H1 (cell line): Measurements from ENCODE around the gene KLK1. TPM values are rescaled to one million over a fixed set of nuclear protein-coding genes. Genes with fewer than 3 reads are reported as not detected.

Source experiments
- CTCF ChIA-PET: fragments of 300-600 bp; sonication (Branson Sonifier 250); formaldehyde crosslinking; loops from one replicate; lab custom pipeline; 2021; ENCODE audit not compliant: partially characterized antibody; lab: Charles Lee
- POLR2A ChIA-PET: fragments of 300-600 bp; sonication (Branson Sonifier 250); formaldehyde crosslinking; loops from one replicate; lab custom pipeline; 2021; ENCODE audit warnings: inconsistent platforms; ENCODE audit not compliant: partially characterized antibody; lab: Charles Lee
- DNase-seq, 2 experiments: peaks; one replicate each; pipeline versions ENCODE4 v3.0.0 to v3.0.0-alpha.2; 2010 to 2022; ENCODE audit warnings: low spot score in 2 of 2, low read depth in 1 of 2, mixed read lengths in 1 of 2
- FAIRE-seq: peaks from 2 replicates; lab custom pipeline; 2011; peaks lifted over from hg19 to GRCh38; lab: Jason Lieb, UNC
- H2AFZ ChIP-seq: 2 replicates; pipeline ENCODE4 v1.8.1; 2012; ENCODE audit warnings: low read length, inconsistent platforms
- H2AK5ac ChIP-seq: 2 replicates; pipeline ENCODE4 v1.6.1; 2013; ENCODE audit warnings: low read depth, low read length
- H2BK120ac ChIP-seq: replicated peaks from 2 replicates; pipeline ENCODE3; 2013; ENCODE audit warnings: low read depth, low read length, inconsistent platforms
- H2BK12ac ChIP-seq: 2 replicates; pipeline ENCODE4 v1.6.1; 2013; ENCODE audit warnings: low read depth, low read length
- H2BK15ac ChIP-seq: 2 replicates; pipeline ENCODE4 v1.6.1; 2013; ENCODE audit warnings: low read length
- H2BK20ac ChIP-seq: 2 replicates; pipeline ENCODE4 v1.6.1; 2013; ENCODE audit warnings: low read length
- H2BK5ac ChIP-seq: 2 replicates; pipeline ENCODE4 v1.6.1; 2013; ENCODE audit warnings: low read depth, low read length
- H3K14ac ChIP-seq: 2 replicates; pipeline ENCODE4 v1.6.1; 2013; ENCODE audit warnings: inconsistent platforms; ENCODE audit not compliant: insufficient read length
- H3K18ac ChIP-seq: 2 replicates; pipeline ENCODE4 v1.6.1; 2013; ENCODE audit warnings: low read length; ENCODE audit errors: extremely low read depth
- H3K23ac ChIP-seq: 2 replicates; pipeline ENCODE4 v1.6.1; 2013; ENCODE audit warnings: inconsistent platforms; ENCODE audit not compliant: insufficient read length
- H3K23me2 ChIP-seq: 2 replicates; pipeline ENCODE4 v1.6.1; 2013; ENCODE audit warnings: low read depth, low read length
- H3K27ac ChIP-seq: 2 replicates; pipeline ENCODE4 v1.6.1; 2011; ENCODE audit warnings: low read depth, low read length, inconsistent platforms
- H3K27me3 ChIP-seq, 4 experiments: replicated peaks in 1 of 4; 1 replicate in 1 of 4; 2 replicates in 3 of 4; pipeline versions ENCODE4 v1.6.1 to v1.8.1; 2011 to 2013; ENCODE audit warnings: low read length in 3 of 4, mild to moderate bottlenecking in 3 of 4, inconsistent platforms in 2 of 4, mixed read lengths in 2 of 4, moderate library complexity in 1 of 4; ENCODE audit not compliant: control insufficient read depth in 3 of 4, insufficient read depth in 3 of 4; ENCODE audit errors: extremely low read depth in 1 of 4
- H3K36me3 ChIP-seq, 4 experiments: 2 replicates each; pipeline versions ENCODE4 v1.6.1 to v1.8.1; 2011 to 2013; ENCODE audit warnings: mild to moderate bottlenecking in 4 of 4, low read length in 3 of 4, moderate library complexity in 2 of 4, control low read depth in 1 of 4, inconsistent platforms in 1 of 4; ENCODE audit not compliant: insufficient read depth in 4 of 4, control insufficient read depth in 2 of 4
- H3K4ac ChIP-seq: replicated peaks from 2 replicates; pipeline ENCODE3; 2013; ENCODE audit warnings: low read length, low read depth, mixed read lengths, inconsistent platforms; ENCODE audit not compliant: insufficient read length
- H3K4me1 ChIP-seq, 4 experiments: replicated peaks in 1 of 4; 1 replicate in 1 of 4; 2 replicates in 3 of 4; pipeline versions ENCODE4 v1.6.1 to v1.8.1; 2011 to 2013; ENCODE audit warnings: low read length in 3 of 4, inconsistent platforms in 2 of 4, mixed read lengths in 1 of 4; ENCODE audit not compliant: insufficient read depth in 4 of 4, control insufficient read depth in 3 of 4
- H3K4me2 ChIP-seq, 2 experiments: 2 replicates each; pipeline versions ENCODE4 v1.6.1 to v1.8.1; 2011 to 2013; ENCODE audit warnings: low read depth in 2 of 2, low read length in 2 of 2, control low read depth in 1 of 2, inconsistent platforms in 1 of 2, mild to moderate bottlenecking in 1 of 2; ENCODE audit not compliant: insufficient read depth in 1 of 2
- H3K4me3 ChIP-seq, 4 experiments: fragments of 200-600, 300-600 bp in 1 of 4; sonication (generic), shearing (Covaris generic), sonication (Bioruptor Twin) in 1 of 4; 2 replicates each; pipeline versions ENCODE4 v1.5.1 to v1.8.1; 2011 to 2016; ENCODE audit warnings: low read length in 4 of 4, low read depth in 3 of 4, control low read depth in 2 of 4, inconsistent platforms in 2 of 4, mild to moderate bottlenecking in 2 of 4, mixed read lengths in 1 of 4, moderate library complexity in 1 of 4; ENCODE audit not compliant: insufficient read depth in 2 of 4; ENCODE audit errors: extremely low read depth in 1 of 4
- H3K56ac ChIP-seq: replicated peaks from 2 replicates; pipeline ENCODE3; 2013; ENCODE audit warnings: low read depth, mild to moderate bottlenecking, mixed read lengths, low read length, inconsistent platforms; ENCODE audit not compliant: insufficient read length
- H3K79me1 ChIP-seq: 2 replicates; pipeline ENCODE4 v1.6.1; 2013; ENCODE audit warnings: low read depth, low read length, control low read depth
- H3K79me2 ChIP-seq, 2 experiments: 2 replicates each; pipeline versions ENCODE4 v1.6.1 to v1.8.1; 2012 to 2013; ENCODE audit warnings: low read length in 2 of 2, mild to moderate bottlenecking in 2 of 2, inconsistent platforms in 1 of 2; ENCODE audit not compliant: insufficient read depth in 2 of 2, control insufficient read depth in 1 of 2
- H3K9ac ChIP-seq, 4 experiments: replicated peaks in 1 of 4; 1 replicate in 1 of 4; 2 replicates in 3 of 4; pipeline versions ENCODE4 v1.6.1 to v1.8.1; 2011 to 2013; ENCODE audit warnings: low read depth in 3 of 4, low read length in 3 of 4, control low read depth in 2 of 4, mild to moderate bottlenecking in 2 of 4, moderate library complexity in 2 of 4, inconsistent platforms in 1 of 4; ENCODE audit errors: extremely low read depth in 1 of 4
- H3K9me3 ChIP-seq, 2 experiments: 2 replicates each; pipeline versions ENCODE4 v1.6.1 to v1.8.1; 2012 to 2013; ENCODE audit warnings: mild to moderate bottlenecking in 2 of 2, moderate library complexity in 2 of 2, control low read depth in 1 of 2, inconsistent platforms in 1 of 2, low read depth in 1 of 2, low read length in 1 of 2, mixed read lengths in 1 of 2; ENCODE audit not compliant: insufficient read depth in 2 of 2
- H4K20me1 ChIP-seq, 2 experiments: replicated peaks in 1 of 2; 2 replicates each; pipeline versions ENCODE3 to v1.8.1; 2011 to 2013; ENCODE audit warnings: inconsistent platforms in 2 of 2, low read length in 2 of 2, mild to moderate bottlenecking in 1 of 2; ENCODE audit not compliant: insufficient read depth in 2 of 2, control insufficient read depth in 1 of 2
- H4K5ac ChIP-seq: 2 replicates; pipeline ENCODE4 v1.6.1; 2013; ENCODE audit warnings: low read length, low read depth, mixed read lengths, inconsistent platforms; ENCODE audit not compliant: insufficient read length
- H4K8ac ChIP-seq: 2 replicates; pipeline ENCODE4 v1.8.0; 2013; ENCODE audit warnings: mild to moderate bottlenecking, moderate library complexity, low read length, inconsistent platforms; ENCODE audit not compliant: insufficient read depth; ENCODE audit errors: extremely low read depth
- H4K91ac ChIP-seq: replicated peaks from 2 replicates; pipeline ENCODE3; 2013; ENCODE audit warnings: low read length, mixed read lengths, inconsistent platforms; ENCODE audit not compliant: insufficient read length
- TCF12 ChIP-seq: IDR thresholded peaks from 2 replicates; pipeline ENCODE4 v1.6.1; 2011; ENCODE audit warnings: low read depth, mild to moderate bottlenecking, low read length
- WGBS, 2 experiments: shearing (Covaris generic) in 1 of 2; methylation state at CpG; one replicate each; pipeline versions ENCODE4 v1.1.6 to v1.1.7; 2013 to 2015; ENCODE audit warnings: low lambda C conversion rate in 2 of 2, mixed read lengths in 2 of 2, inconsistent platforms in 1 of 2, low coverage in 1 of 2, missing lambda C conversion rate in 1 of 2; ENCODE audit not compliant: insufficient replicate concordance in 2 of 2, insufficient coverage in 1 of 2, insufficient read length in 1 of 2; ENCODE audit errors: extremely low coverage in 1 of 2, missing lambda C conversion rate in 1 of 2; 5-methylcytosine and 5-hydroxymethylcytosine counted together
- polyA plus RNA-seq, 7 experiments: library from polyadenylated mRNA; depleted of rRNA in 3 of 7; stranded (reverse) in 5 of 7; unstranded in 2 of 7; fragments of >200 nt in 5 of 7; fragments of 200-250 nt in 2 of 7; gene quantifications; 1 replicate in 5 of 7; 2 replicates in 1 of 7; 4 replicates in 1 of 7; pipeline versions ENCODE4 v1.2.1 to v1.2.3, GENCODE V29; 2011 to 2013; ENCODE audit warnings: missing spikeins in 2 of 7, mixed read lengths in 2 of 7
- total RNA-seq: library from RNA; stranded (reverse); fragmentation: NEBNext Ultra II Directional; extraction: Animal tissue kit (Norgen Biotek cat#: 25700); gene quantifications from 2 replicates; pipeline ENCODE4 v1.2.1, GENCODE V29; 2021

Gene KLK1
- total and polyA plus RNA-seq, 2 of the 8 experiments (the other 6 are each of a cell fraction or from before 2014, with no cell fraction given) = 3.4 to 4.0 TPM

DNA sequence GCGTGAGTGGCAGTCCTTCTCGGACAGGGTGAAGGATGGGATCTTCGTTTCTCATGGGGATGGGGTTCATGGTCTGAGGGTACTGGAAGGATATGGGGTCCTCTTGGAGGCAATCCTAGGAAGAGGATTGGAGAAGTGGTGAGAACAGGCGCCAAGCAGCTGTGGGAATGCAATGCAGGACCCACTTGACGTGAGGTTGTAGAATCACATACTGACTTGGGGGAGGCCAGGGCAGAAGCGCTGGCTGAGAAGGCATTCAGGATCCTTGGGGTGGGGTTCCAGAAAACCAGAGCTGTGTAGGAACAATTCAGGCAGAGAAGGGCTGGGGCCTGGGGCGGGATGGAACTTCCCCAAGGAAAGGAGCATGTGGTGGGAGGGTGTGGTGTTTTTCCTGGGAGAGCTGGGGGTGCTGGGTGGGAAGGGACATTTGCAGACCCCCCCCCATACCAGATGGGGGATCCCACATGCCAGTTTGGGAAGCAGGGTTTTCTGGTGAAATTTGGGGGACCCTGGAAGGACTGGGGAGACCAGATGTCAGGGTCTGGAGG, 852 bp downstream of the KLK1 start:
- no peaks in the 10 kb centered on the region for H3K79me2 ChIP-seq
- no peak overlapping the region; a peak in 1 of 7 replicates for H3K9ac ChIP-seq
- H3K4me1 ChIP-seq = peaks cover 0 to 24% (median 19%) of the 10 kb centered on the region in 4 experiments; a peak in 6 of 7 replicates
- no peak overlapping the region for H2AK5ac ChIP-seq
- no peaks in the 10 kb centered on the region; a peak in 1 of 4 replicates for H3K9me3 ChIP-seq
- no peak overlapping the region for H3K4me3 ChIP-seq
- peaks cover 9 to 37% (median 32%) of the 10 kb centered on the region in 4 experiments for H3K27me3 ChIP-seq
- H3K27ac ChIP-seq = no peak overlapping the region
- H2BK120ac ChIP-seq = no peak overlapping the region
- H3K18ac ChIP-seq = no peak overlapping the region
- peaks cover 20% of the 10 kb centered on the region for H3K23me2 ChIP-seq
- H3K79me1 ChIP-seq = no peaks in the 10 kb centered on the region
- FAIRE-seq = no peak
- POLR2A ChIA-PET = interaction anchor here (14.4 kb wide), 1 partner anchor 24 kb away, joined by 275 read pairs; no protein-coding TSS in a partner anchor
- H4K91ac ChIP-seq = no peak overlapping the region
- H2BK5ac ChIP-seq = no peak overlapping the region
- DNase-seq = no peak
- H2BK15ac ChIP-seq = peak overlapping the region; percentile 40; the same call in 1 of the 2 replicates
- no peak overlapping the region for H3K56ac ChIP-seq
- no peaks in the 10 kb centered on the region for H3K36me3 ChIP-seq
- no peak overlapping the region for H4K5ac ChIP-seq
- 0 out of 2 replicates have a peak overlapping the region, but pooled peaks have one; percentile 14 for H2BK12ac ChIP-seq
- CTCF ChIA-PET = no interaction called here
- H3K14ac ChIP-seq = no peak overlapping the region
- H3K4ac ChIP-seq = no peak overlapping the region
- no peak overlapping the region for H2BK20ac ChIP-seq
- no peak overlapping the region for H3K4me2 ChIP-seq
- WGBS, 2 experiments = 75% methylated on average over 6 of the region's 7 CpGs; no CpG with 5 or more reads in 1 of the 2 experiments
- H4K8ac ChIP-seq = no peak overlapping the region
- H4K20me1 ChIP-seq = peaks cover 0 to 2% of the 10 kb centered on the region in 2 experiments
- H2AFZ ChIP-seq = no peak overlapping the region
- no peak overlapping the region for H3K23ac ChIP-seq
- no peak for TF ChIP-seq TCF12
